H1 (cell line): ENCODE results near the gene PEX14. TPM values are rescaled to one million over a fixed set of nuclear protein-coding genes. Genes with fewer than 3 reads are reported as not detected.

ENCODE experiments used
- CTCF ChIA-PET: fragments of 300-600 bp; sonication (Branson Sonifier 250); formaldehyde crosslinking; loops from one replicate; lab custom pipeline; 2021; ENCODE audit not compliant: partially characterized antibody; lab: Charles Lee
- POLR2A ChIA-PET: fragments of 300-600 bp; sonication (Branson Sonifier 250); formaldehyde crosslinking; loops from one replicate; lab custom pipeline; 2021; ENCODE audit warnings: inconsistent platforms; ENCODE audit not compliant: partially characterized antibody; lab: Charles Lee
- DNase-seq, 2 experiments: peaks; one replicate each; pipeline versions ENCODE4 v3.0.0 to v3.0.0-alpha.2; 2010 to 2022; ENCODE audit warnings: low spot score in 2 of 2, low read depth in 1 of 2, mixed read lengths in 1 of 2
- FAIRE-seq: peaks from 2 replicates; lab custom pipeline; 2011; peaks lifted over from hg19 to GRCh38; lab: Jason Lieb, UNC
- H2AFZ ChIP-seq: 2 replicates; pipeline ENCODE4 v1.8.1; 2012; ENCODE audit warnings: low read length, inconsistent platforms
- H2AK5ac ChIP-seq: 2 replicates; pipeline ENCODE4 v1.6.1; 2013; ENCODE audit warnings: low read depth, low read length
- H2BK120ac ChIP-seq: replicated peaks from 2 replicates; pipeline ENCODE3; 2013; ENCODE audit warnings: low read depth, low read length, inconsistent platforms
- H2BK12ac ChIP-seq: 2 replicates; pipeline ENCODE4 v1.6.1; 2013; ENCODE audit warnings: low read depth, low read length
- H2BK15ac ChIP-seq: 2 replicates; pipeline ENCODE4 v1.6.1; 2013; ENCODE audit warnings: low read length
- H2BK20ac ChIP-seq: 2 replicates; pipeline ENCODE4 v1.6.1; 2013; ENCODE audit warnings: low read length
- H2BK5ac ChIP-seq: 2 replicates; pipeline ENCODE4 v1.6.1; 2013; ENCODE audit warnings: low read depth, low read length
- H3K14ac ChIP-seq: 2 replicates; pipeline ENCODE4 v1.6.1; 2013; ENCODE audit warnings: inconsistent platforms; ENCODE audit not compliant: insufficient read length
- H3K18ac ChIP-seq: 2 replicates; pipeline ENCODE4 v1.6.1; 2013; ENCODE audit warnings: low read length; ENCODE audit errors: extremely low read depth
- H3K23ac ChIP-seq: 2 replicates; pipeline ENCODE4 v1.6.1; 2013; ENCODE audit warnings: inconsistent platforms; ENCODE audit not compliant: insufficient read length
- H3K23me2 ChIP-seq: 2 replicates; pipeline ENCODE4 v1.6.1; 2013; ENCODE audit warnings: low read depth, low read length
- H3K27ac ChIP-seq: 2 replicates; pipeline ENCODE4 v1.6.1; 2011; ENCODE audit warnings: low read depth, low read length, inconsistent platforms
- H3K27me3 ChIP-seq, 4 experiments: replicated peaks in 1 of 4; 1 replicate in 1 of 4; 2 replicates in 3 of 4; pipeline versions ENCODE4 v1.6.1 to v1.8.1; 2011 to 2013; ENCODE audit warnings: low read length in 3 of 4, mild to moderate bottlenecking in 3 of 4, inconsistent platforms in 2 of 4, mixed read lengths in 2 of 4, moderate library complexity in 1 of 4; ENCODE audit not compliant: control insufficient read depth in 3 of 4, insufficient read depth in 3 of 4; ENCODE audit errors: extremely low read depth in 1 of 4
- H3K36me3 ChIP-seq, 4 experiments: 2 replicates each; pipeline versions ENCODE4 v1.6.1 to v1.8.1; 2011 to 2013; ENCODE audit warnings: mild to moderate bottlenecking in 4 of 4, low read length in 3 of 4, moderate library complexity in 2 of 4, control low read depth in 1 of 4, inconsistent platforms in 1 of 4; ENCODE audit not compliant: insufficient read depth in 4 of 4, control insufficient read depth in 2 of 4
- H3K4ac ChIP-seq: replicated peaks from 2 replicates; pipeline ENCODE3; 2013; ENCODE audit warnings: low read length, low read depth, mixed read lengths, inconsistent platforms; ENCODE audit not compliant: insufficient read length
- H3K4me1 ChIP-seq, 4 experiments: replicated peaks in 1 of 4; 1 replicate in 1 of 4; 2 replicates in 3 of 4; pipeline versions ENCODE4 v1.6.1 to v1.8.1; 2011 to 2013; ENCODE audit warnings: low read length in 3 of 4, inconsistent platforms in 2 of 4, mixed read lengths in 1 of 4; ENCODE audit not compliant: insufficient read depth in 4 of 4, control insufficient read depth in 3 of 4
- H3K4me2 ChIP-seq, 2 experiments: 2 replicates each; pipeline versions ENCODE4 v1.6.1 to v1.8.1; 2011 to 2013; ENCODE audit warnings: low read depth in 2 of 2, low read length in 2 of 2, control low read depth in 1 of 2, inconsistent platforms in 1 of 2, mild to moderate bottlenecking in 1 of 2; ENCODE audit not compliant: insufficient read depth in 1 of 2
- H3K4me3 ChIP-seq, 4 experiments: fragments of 200-600, 300-600 bp in 1 of 4; sonication (generic), shearing (Covaris generic), sonication (Bioruptor Twin) in 1 of 4; 2 replicates each; pipeline versions ENCODE4 v1.5.1 to v1.8.1; 2011 to 2016; ENCODE audit warnings: low read length in 4 of 4, low read depth in 3 of 4, control low read depth in 2 of 4, inconsistent platforms in 2 of 4, mild to moderate bottlenecking in 2 of 4, mixed read lengths in 1 of 4, moderate library complexity in 1 of 4; ENCODE audit not compliant: insufficient read depth in 2 of 4; ENCODE audit errors: extremely low read depth in 1 of 4
- H3K56ac ChIP-seq: replicated peaks from 2 replicates; pipeline ENCODE3; 2013; ENCODE audit warnings: low read depth, mild to moderate bottlenecking, mixed read lengths, low read length, inconsistent platforms; ENCODE audit not compliant: insufficient read length
- H3K79me1 ChIP-seq: 2 replicates; pipeline ENCODE4 v1.6.1; 2013; ENCODE audit warnings: low read depth, low read length, control low read depth
- H3K79me2 ChIP-seq, 2 experiments: 2 replicates each; pipeline versions ENCODE4 v1.6.1 to v1.8.1; 2012 to 2013; ENCODE audit warnings: low read length in 2 of 2, mild to moderate bottlenecking in 2 of 2, inconsistent platforms in 1 of 2; ENCODE audit not compliant: insufficient read depth in 2 of 2, control insufficient read depth in 1 of 2
- H3K9ac ChIP-seq, 4 experiments: replicated peaks in 1 of 4; 1 replicate in 1 of 4; 2 replicates in 3 of 4; pipeline versions ENCODE4 v1.6.1 to v1.8.1; 2011 to 2013; ENCODE audit warnings: low read depth in 3 of 4, low read length in 3 of 4, control low read depth in 2 of 4, mild to moderate bottlenecking in 2 of 4, moderate library complexity in 2 of 4, inconsistent platforms in 1 of 4; ENCODE audit errors: extremely low read depth in 1 of 4
- H3K9me3 ChIP-seq, 2 experiments: 2 replicates each; pipeline versions ENCODE4 v1.6.1 to v1.8.1; 2012 to 2013; ENCODE audit warnings: mild to moderate bottlenecking in 2 of 2, moderate library complexity in 2 of 2, control low read depth in 1 of 2, inconsistent platforms in 1 of 2, low read depth in 1 of 2, low read length in 1 of 2, mixed read lengths in 1 of 2; ENCODE audit not compliant: insufficient read depth in 2 of 2
- H4K20me1 ChIP-seq, 2 experiments: replicated peaks in 1 of 2; 2 replicates each; pipeline versions ENCODE3 to v1.8.1; 2011 to 2013; ENCODE audit warnings: inconsistent platforms in 2 of 2, low read length in 2 of 2, mild to moderate bottlenecking in 1 of 2; ENCODE audit not compliant: insufficient read depth in 2 of 2, control insufficient read depth in 1 of 2
- H4K5ac ChIP-seq: 2 replicates; pipeline ENCODE4 v1.6.1; 2013; ENCODE audit warnings: low read length, low read depth, mixed read lengths, inconsistent platforms; ENCODE audit not compliant: insufficient read length
- H4K8ac ChIP-seq: 2 replicates; pipeline ENCODE4 v1.8.0; 2013; ENCODE audit warnings: mild to moderate bottlenecking, moderate library complexity, low read length, inconsistent platforms; ENCODE audit not compliant: insufficient read depth; ENCODE audit errors: extremely low read depth
- H4K91ac ChIP-seq: replicated peaks from 2 replicates; pipeline ENCODE3; 2013; ENCODE audit warnings: low read length, mixed read lengths, inconsistent platforms; ENCODE audit not compliant: insufficient read length
- GABPA ChIP-seq: IDR thresholded peaks from 2 replicates; pipeline ENCODE4 v1.6.1; 2011; ENCODE audit warnings: mild to moderate bottlenecking, low read length, moderate library complexity, borderline replicate concordance; ENCODE audit not compliant: insufficient read depth
- WGBS, 2 experiments: shearing (Covaris generic) in 1 of 2; methylation state at CpG; one replicate each; pipeline versions ENCODE4 v1.1.6 to v1.1.7; 2013 to 2015; ENCODE audit warnings: low lambda C conversion rate in 2 of 2, mixed read lengths in 2 of 2, inconsistent platforms in 1 of 2, low coverage in 1 of 2, missing lambda C conversion rate in 1 of 2; ENCODE audit not compliant: insufficient replicate concordance in 2 of 2, insufficient coverage in 1 of 2, insufficient read length in 1 of 2; ENCODE audit errors: extremely low coverage in 1 of 2, missing lambda C conversion rate in 1 of 2; 5-methylcytosine and 5-hydroxymethylcytosine counted together
- polyA plus RNA-seq, 7 experiments: library from polyadenylated mRNA; depleted of rRNA in 3 of 7; stranded (reverse) in 5 of 7; unstranded in 2 of 7; fragments of >200 nt in 5 of 7; fragments of 200-250 nt in 2 of 7; gene quantifications; 1 replicate in 5 of 7; 2 replicates in 1 of 7; 4 replicates in 1 of 7; pipeline versions ENCODE4 v1.2.1 to v1.2.3, GENCODE V29; 2011 to 2013; ENCODE audit warnings: missing spikeins in 2 of 7, mixed read lengths in 2 of 7
- total RNA-seq: library from RNA; stranded (reverse); fragmentation: NEBNext Ultra II Directional; extraction: Animal tissue kit (Norgen Biotek cat#: 25700); gene quantifications from 2 replicates; pipeline ENCODE4 v1.2.1, GENCODE V29; 2021

Gene PEX14
- total and polyA plus RNA-seq, 2 of the 8 experiments (the other 6 are each of a cell fraction or from before 2014, with no cell fraction given), result 13.0 to 19.8 TPM

GRCh38 chr1:10596780-10597179 lies 122.0 kb downstream of the PEX14 start:
- H2BK15ac ChIP-seq, result no peak overlapping the region
- no peaks in the 10 kb centered on the region; a peak in 1 of 8 replicates for H3K36me3 ChIP-seq
- no peak overlapping the region for H3K23ac ChIP-seq
- peaks cover 3 to 13% (median 6%) of the 10 kb centered on the region in 4 experiments for H3K4me1 ChIP-seq
- no peak overlapping the region for H2BK12ac ChIP-seq
- no peak for TF ChIP-seq GABPA
- no peak for FAIRE-seq
- no peaks in the 10 kb centered on the region for H4K20me1 ChIP-seq
- no peak overlapping the region for H3K4me2 ChIP-seq
- H4K8ac ChIP-seq, result no peak overlapping the region
- no peak for DNase-seq
- no peaks in the 10 kb centered on the region for H3K23me2 ChIP-seq
- ChIA-PET POLR2A (interaction anchor here (1.2 kb wide), 1 partner anchor 8 kb away, joined by 3 read pairs; no protein-coding TSS in a partner anchor), CTCF (interaction anchor here (0.8 to 2.1 kb wide), 6 partner anchors 12 to 306 kb away, joined by 3 to 7 read pairs (median 3); no protein-coding TSS in a partner anchor)
- H2BK20ac ChIP-seq, result no peak overlapping the region
- no peak overlapping the region for H2BK120ac ChIP-seq
- no peaks in the 10 kb centered on the region for H3K79me2 ChIP-seq
- H3K56ac ChIP-seq, result no peak overlapping the region
- no peak overlapping the region for H3K4ac ChIP-seq
- no peak overlapping the region for H3K18ac ChIP-seq
- no peak overlapping the region for H2BK5ac ChIP-seq
- no peak overlapping the region for H3K27ac ChIP-seq
- H3K27me3 ChIP-seq, result no peaks in the 10 kb centered on the region
- no peak overlapping the region for H4K91ac ChIP-seq
- no peak overlapping the region for H2AK5ac ChIP-seq
- 85% methylated on average over 6 of the region's 6 CpGs; no CpG with 5 or more reads in 1 of the 2 experiments for WGBS, 2 experiments
- H3K9me3 ChIP-seq, result no peaks in the 10 kb centered on the region
- no peak overlapping the region for H3K4me3 ChIP-seq
- no peak overlapping the region for H3K14ac ChIP-seq
- H4K5ac ChIP-seq, result no peak overlapping the region
- H3K9ac ChIP-seq, result no peak overlapping the region
- no peaks in the 10 kb centered on the region for H3K79me1 ChIP-seq
- H2AFZ ChIP-seq, result no peak overlapping the region
